A549 (cell line): ENCODE measurements around the gene UBE2H.

Source experiments
- CHD2 ChIP-seq: fragments of 150-350 bp; IDR thresholded peaks from 2 replicates; pipeline ENCODE4 v1.6.1; 2014; ENCODE audit warnings: low read length; ENCODE audit not compliant: partially characterized antibody
- KDM1A ChIP-seq: fragments of 200-600 bp; sonication (generic); IDR thresholded peaks from 2 replicates; pipeline ENCODE4 v1.6.1; 2016; ENCODE audit warnings: low read depth, mild to moderate bottlenecking
- POLR2A ChIP-seq: IDR thresholded peaks from 2 replicates; pipeline ENCODE4 v1.6.1; 2012; ENCODE audit warnings: mild to moderate bottlenecking, low read length
- TF ChIP-seq, protein P1 (sequence below): fragments of >200 bp; sonication (Bioruptor Twin); formaldehyde crosslinking; IDR thresholded peaks from 3 replicates; pipeline ENCODE4 v1.5.1; 2016
- TF ChIP-seq, protein P2 (sequence below): fragments of 200-600 bp; sonication (generic); IDR thresholded peaks from 2 replicates; pipeline ENCODE4 v1.6.1; 2016; ENCODE audit warnings: antibody characterized with exemption, mild to moderate bottlenecking, moderate library complexity
- TF ChIP-seq, protein P3 (sequence below): IDR thresholded peaks from 2 replicates; pipeline ENCODE4 v1.6.1; 2012

DNA sequence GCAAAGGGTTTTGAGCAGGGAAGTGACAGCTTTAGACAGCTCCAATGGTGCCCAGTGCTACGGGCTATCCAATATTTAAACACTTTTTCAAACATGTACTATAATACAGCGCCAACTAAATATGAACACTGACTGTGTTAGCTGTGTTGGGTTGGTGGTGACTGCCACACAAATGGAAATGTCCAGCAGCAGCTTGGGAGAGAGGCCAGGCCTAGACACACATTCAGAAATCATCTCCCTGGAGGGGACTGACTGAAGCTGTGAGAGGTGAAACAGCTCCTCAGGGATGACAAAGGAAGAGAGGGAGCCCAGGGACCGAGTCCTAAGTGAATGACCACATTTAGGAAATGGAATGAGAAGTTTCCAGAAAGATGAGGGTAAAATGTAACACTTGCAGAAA, 115.8 kb downstream of the UBE2H start:
- no peak for TF ChIP-seq POLR2A
- TF ChIP-seq, protein P1, sequence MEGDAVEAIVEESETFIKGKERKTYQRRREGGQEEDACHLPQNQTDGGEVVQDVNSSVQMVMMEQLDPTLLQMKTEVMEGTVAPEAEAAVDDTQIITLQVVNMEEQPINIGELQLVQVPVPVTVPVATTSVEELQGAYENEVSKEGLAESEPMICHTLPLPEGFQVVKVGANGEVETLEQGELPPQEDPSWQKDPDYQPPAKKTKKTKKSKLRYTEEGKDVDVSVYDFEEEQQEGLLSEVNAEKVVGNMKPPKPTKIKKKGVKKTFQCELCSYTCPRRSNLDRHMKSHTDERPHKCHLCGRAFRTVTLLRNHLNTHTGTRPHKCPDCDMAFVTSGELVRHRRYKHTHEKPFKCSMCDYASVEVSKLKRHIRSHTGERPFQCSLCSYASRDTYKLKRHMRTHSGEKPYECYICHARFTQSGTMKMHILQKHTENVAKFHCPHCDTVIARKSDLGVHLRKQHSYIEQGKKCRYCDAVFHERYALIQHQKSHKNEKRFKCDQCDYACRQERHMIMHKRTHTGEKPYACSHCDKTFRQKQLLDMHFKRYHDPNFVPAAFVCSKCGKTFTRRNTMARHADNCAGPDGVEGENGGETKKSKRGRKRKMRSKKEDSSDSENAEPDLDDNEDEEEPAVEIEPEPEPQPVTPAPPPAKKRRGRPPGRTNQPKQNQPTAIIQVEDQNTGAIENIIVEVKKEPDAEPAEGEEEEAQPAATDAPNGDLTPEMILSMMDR: no peak
- TF ChIP-seq CHD2: no peak
- TF ChIP-seq, protein P2, sequence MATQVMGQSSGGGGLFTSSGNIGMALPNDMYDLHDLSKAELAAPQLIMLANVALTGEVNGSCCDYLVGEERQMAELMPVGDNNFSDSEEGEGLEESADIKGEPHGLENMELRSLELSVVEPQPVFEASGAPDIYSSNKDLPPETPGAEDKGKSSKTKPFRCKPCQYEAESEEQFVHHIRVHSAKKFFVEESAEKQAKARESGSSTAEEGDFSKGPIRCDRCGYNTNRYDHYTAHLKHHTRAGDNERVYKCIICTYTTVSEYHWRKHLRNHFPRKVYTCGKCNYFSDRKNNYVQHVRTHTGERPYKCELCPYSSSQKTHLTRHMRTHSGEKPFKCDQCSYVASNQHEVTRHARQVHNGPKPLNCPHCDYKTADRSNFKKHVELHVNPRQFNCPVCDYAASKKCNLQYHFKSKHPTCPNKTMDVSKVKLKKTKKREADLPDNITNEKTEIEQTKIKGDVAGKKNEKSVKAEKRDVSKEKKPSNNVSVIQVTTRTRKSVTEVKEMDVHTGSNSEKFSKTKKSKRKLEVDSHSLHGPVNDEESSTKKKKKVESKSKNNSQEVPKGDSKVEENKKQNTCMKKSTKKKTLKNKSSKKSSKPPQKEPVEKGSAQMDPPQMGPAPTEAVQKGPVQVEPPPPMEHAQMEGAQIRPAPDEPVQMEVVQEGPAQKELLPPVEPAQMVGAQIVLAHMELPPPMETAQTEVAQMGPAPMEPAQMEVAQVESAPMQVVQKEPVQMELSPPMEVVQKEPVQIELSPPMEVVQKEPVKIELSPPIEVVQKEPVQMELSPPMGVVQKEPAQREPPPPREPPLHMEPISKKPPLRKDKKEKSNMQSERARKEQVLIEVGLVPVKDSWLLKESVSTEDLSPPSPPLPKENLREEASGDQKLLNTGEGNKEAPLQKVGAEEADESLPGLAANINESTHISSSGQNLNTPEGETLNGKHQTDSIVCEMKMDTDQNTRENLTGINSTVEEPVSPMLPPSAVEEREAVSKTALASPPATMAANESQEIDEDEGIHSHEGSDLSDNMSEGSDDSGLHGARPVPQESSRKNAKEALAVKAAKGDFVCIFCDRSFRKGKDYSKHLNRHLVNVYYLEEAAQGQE: no peak
- TF ChIP-seq, protein P3, sequence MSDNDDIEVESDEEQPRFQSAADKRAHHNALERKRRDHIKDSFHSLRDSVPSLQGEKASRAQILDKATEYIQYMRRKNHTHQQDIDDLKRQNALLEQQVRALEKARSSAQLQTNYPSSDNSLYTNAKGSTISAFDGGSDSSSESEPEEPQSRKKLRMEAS: no peak
- TF ChIP-seq KDM1A: no peak
